Activated T-cell treated with anti-CD3 and anti-CD28 coated beads, Interleukin-2, amount 50 U/mL, for 48 hours (primary cell): ENCODE measurements around the gene SLC20A1.

Source experiments
- DNase-seq, 2 experiments: peaks; one replicate each; pipeline ENCODE4 v3.0.0-alpha.2; 2020

Gene SLC20A1

DNA sequence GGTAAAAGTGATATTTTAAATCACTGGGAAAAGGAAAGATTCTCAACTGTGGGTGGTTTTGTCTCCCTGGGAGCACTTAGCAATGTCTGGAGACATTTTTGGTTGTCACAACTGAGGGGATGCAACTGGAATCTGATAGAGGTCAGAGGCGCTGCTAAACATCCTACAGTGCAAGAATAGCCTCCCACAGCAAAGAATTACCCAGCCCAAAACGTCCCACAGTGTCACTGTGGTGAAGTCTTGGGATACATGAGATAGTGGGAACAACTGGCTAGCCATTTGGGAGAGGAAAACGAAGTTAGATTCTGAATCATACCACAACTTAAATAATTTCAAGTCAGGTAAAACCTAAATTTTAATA, 38.7 kb downstream of the SLC20A1 start:
- DNase-seq, result no peak

DNA sequence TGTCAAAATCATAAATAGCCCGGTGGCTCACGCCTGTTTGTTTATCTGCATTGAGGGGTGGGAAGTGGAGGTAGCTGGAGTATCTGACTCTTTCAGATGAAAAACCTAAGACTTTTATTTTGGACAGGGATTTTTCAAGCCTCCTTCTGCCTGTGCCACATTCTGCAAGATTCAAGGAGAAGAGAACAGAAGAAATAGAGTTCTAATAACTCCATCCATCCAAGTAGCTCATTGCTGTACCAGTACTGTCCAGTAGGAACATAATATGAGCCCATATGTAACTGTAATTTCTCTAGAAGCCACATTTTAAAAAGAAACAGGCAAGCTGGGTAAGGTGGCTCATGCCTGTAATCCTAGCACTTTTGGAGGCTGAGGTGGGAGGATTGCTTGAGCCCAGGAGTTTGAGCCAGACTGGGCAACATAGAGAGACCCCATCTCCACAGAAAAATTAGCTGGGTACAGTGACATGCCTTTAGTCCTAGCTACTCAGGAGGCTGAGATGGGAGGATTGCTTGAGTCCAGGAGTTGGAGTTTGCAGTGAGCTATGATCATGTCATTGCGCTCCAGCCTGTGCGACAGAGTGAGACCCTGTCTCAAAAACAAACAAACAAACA, 39.6 kb downstream of the SLC20A1 start:
- DNase-seq, result no peak

DNA sequence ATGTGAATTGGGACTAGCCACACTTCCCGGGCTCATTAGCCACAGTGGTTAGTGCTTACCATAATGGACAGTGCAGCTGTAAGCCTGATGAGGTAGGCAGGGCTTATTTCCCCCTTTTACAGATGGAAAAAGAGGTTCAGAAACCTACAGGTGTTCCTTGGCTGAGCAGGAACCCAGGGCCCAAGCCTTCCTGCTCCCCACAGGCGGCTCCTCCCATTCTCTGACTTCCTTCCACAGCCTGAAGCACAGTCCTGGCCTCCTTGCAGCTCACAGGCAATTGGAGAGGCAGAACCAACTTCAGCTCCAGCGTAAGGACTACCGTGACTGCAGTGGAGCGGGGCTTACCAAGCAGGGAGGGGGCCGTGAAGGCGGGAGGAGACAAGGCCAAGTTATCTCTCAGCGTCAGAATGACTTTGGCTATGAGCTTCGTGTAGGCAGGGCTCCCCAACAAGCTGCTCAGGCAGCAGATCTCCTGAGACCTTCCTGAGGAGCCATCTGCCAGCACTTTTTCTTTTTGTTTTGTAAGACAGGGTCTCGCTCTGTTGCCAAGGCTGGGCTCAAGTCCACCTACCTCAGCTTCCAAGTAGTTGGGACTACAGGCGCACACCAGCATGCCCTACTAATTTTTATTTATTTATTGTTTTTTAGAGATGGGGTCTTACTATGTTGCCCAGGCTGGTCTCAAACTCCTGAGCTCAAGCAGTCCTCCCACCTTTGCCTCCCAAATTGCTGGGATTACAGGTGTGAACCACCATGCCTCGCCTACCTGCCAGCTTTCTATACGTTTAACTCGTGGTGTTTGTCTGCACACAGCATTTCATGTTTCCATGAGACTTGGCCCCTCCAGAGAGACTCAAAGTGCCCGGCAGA, 40.8 kb downstream of the SLC20A1 start:
- DNase-seq, result no peak

DNA sequence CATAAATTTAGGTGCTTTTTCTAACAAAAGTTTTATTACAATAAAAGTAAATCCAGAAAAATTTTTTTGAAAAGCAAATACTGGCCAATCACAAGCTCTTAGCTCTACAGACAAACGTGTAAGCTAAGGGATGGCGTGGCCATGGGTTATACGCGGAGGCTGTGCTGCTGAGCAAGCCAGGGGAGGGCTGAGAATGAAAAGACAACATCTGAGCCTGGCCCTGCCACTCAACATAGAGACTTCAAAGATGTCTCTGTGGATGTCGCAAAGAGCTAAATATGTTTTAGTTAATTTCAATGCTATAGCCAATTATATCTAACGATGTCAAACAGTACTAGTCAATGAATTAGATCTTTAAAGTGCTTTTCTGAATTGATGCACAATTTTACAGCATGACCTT, 41.8 kb downstream of the SLC20A1 start:
- DNase-seq, result no peak

DNA sequence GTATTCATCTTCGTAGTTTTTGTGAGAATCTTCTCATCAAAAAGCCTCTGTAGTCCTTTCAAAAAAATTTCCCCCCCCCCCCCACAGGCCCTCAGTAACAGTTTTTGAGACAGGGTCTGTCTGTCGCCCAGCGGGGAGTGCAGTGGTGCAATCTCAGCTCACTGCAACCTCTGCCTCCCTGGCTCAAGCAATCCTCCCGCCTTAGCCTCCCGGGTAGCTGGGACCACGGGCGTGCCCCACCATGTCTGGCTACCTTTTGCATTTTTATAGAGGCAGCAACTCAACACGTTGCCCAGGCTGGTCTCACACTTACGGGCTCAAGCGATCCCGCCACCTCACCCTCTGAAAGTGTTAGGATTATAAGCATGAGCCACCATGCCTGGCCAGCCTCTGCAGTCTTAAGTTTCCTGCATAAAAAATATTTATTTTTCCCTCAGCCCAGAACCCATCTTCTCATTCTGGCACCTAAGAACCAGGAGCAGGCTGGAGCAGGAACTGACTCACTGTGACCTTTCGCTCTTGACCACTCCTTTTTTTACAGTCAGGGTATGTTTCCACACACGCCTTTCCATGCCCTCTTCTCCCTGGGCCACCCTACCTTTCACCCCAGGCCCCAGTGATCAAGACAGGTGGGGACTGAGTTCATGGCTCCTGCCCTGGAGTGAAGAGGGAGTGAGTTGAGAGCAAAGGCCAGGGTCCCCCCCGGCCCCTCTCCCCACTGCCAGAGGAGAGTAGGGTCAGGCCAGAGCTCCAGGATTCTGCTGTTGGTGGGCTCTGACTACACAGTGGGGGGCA, 42.5 kb downstream of the SLC20A1 start:
- no peak for DNase-seq

DNA sequence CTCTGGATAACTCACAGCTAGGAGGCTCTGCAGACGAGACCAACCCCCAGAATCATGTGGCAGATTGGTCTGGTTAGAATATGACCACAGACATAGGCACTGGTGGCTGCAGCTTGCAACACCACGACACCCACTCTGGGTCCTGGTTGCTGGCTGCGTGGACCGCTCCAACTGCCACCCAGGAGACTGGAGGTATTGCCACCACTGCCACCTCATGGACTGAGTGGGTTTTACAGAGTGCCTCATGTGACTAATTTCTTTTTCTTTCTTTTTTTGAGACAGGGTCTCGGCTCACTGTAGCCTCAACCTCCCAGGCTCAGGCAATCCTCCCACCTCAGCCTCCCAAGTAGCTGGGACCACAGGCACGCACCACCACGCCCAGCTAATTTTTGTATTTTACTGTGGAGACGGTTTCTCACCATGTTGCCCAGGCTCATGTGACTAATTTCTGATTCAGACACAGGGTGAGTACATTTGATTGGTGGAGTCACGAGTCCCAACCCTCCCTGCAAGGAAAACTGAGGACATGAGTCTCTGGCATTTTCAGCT, 45.2 kb downstream of the SLC20A1 start:
- peak; percentile 73 to 75 for DNase-seq

DNA sequence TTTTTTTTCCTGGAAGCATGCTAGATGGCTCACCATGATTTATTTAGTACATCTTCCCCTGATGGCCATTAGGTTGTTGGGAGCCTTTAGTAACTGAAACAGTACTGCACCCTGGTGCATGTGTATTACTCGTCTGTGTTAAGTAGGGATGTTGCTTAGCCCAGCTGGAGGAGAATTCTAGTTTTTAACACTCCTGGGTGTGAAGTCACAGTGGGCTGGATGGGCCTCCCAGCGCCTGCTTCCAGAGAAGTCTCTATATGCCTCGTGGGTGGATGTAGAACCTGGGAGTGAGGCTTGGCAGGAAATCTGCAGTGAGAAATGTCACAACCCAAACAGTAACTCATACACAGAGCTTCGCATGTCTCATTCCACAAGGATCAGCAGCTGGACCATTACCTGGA, 46.1 kb downstream of the SLC20A1 start:
- peak in 1 of 2 experiments; percentile 36 for DNase-seq

DNA sequence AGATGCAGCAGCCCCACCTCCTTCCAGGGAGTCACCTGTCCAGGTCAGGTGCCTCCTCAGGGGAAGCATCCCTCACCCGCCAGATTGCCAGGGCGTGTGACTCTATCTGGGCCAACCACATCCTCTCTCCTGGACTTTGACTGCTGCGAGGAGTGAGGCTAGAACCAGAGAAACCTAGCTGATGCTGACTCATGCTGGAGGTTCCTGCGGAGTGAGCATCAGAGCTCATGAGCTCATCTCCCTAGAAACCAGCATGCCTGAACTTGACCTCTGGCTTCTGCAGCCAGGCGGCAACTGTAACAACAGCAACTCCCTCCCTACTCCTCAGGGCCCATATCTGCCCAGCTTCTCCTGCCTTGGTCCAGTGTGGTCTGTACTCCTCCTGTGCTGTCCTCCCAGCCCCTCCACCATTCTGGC, 46.8 kb downstream of the SLC20A1 start:
- peak; percentile 74 to 77 for DNase-seq

DNA sequence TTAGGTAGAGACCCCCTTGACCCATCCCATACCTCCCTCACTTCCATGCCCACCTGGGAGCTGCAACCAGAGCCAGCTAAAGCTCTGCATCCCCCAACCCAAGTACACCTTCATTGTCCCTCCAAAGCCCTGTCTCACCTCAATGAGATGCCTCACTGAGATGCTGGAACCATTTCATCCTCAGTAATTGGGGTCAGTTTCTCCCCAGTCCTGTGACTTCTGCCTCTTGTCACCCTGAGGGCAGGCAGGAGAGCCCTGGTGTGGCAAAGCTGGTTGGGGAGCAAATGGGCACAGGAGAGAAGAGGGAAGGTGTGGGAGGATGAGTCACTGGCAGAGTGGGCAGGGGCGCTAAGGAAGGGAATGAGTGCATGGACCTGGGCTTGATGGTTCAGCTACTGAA, 47.2 kb downstream of the SLC20A1 start:
- peak; percentile 61 to 67 for DNase-seq

DNA sequence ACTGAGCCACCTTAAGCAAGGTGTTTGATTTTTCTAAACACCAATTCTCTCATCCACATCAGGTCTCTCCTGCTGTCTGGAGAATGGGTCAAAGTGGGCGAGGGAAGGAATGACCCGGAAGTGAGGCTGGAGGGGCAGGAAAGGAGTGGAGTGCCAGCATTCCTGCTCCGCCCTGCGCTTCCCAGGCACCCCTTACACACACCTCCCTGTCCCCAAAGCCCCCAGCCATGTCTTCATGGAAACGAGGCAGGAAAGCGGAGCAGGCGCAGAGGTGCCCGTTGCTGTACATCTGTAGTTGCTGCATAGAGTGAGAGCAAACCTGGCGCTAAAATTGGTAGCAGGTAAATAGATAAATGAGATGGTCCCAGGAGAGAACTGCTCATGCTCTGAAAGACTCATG, 47.9 kb downstream of the SLC20A1 start:
- peak in 1 of 2 experiments; percentile 12 for DNase-seq

DNA sequence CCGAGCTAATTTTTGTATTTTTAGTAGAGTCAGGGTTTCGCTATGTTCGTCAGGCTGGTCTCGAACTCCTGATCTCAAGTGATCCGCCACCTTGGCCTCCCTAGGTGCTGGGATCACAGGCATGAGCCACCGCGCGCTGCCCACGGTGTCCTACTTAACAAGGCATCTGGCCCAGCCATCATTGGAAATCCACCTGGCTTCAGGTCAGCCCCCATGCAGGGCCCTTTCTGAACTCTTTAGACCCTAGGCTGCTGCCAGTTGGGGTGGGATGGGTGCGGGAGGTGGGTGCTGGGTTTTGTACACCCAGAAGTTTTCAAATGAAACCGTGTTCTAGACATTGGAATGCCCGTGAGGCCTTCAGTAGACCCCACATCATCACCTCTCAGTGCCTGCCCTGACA, 48.4 kb downstream of the SLC20A1 start:
- DNase-seq, result no peak

DNA sequence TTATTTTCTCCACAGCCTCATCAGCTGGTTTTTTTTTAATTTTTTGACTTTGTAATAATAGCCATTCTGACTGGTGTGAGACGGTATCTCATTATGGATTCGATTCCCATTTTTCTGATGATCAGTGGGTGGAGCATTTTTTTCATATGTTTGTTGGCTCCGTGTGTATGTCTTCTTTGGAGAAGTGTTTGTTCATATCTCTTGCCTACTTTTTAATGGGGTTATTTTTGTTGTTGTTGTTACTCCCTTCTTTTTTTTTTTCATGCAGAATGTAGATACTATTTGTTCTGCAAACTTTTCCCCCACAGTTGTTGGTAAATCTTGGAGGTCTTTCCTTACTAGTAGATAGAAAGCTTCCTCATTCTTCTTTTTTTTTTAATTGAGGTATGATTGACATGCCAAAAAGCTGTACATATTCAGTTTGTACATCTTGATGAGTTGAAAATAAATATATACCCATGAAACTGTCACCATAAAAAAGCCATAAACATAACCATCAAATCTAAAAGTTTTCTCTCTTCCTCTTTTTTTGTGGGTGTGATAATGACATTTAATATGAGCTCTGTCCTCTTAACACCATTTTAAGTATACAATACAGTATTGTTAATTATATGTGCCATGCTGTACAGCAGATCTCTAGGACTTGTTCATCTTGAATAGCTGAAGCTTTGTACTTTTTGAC, 53.2 kb downstream of the SLC20A1 start:
- DNase-seq, result no peak

DNA sequence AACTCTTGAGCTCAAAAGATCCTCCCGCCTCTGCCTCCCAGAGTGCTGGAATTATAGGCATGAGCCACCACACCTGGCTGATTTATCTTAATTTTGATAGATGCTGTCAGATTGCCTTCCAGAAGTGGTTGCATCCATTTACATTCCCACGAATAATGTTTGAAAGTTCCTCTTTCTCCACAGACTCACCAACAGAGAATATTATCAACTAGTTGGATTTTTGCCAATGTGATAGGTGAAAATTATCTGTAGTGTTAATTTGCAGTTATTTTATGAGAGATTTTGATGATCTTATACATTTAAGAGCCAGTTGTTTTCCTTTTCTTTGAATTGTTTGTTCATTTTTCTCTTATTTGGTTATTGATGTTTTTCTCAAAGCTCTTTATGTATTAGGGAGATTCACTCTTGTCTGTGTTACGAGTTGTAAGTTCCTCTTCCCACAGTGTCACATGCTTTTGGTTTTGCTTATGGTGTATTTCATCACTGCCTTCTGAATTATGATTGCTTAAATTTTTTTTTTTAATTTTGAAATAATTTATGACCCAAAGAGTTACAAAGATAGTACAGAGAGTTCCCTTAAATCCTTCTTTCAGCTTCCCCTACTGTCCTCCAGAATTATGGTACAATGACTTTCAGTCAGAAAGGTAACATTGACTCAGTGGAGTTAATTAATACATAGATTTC, 54.4 kb downstream of the SLC20A1 start:
- DNase-seq, result no peak

DNA sequence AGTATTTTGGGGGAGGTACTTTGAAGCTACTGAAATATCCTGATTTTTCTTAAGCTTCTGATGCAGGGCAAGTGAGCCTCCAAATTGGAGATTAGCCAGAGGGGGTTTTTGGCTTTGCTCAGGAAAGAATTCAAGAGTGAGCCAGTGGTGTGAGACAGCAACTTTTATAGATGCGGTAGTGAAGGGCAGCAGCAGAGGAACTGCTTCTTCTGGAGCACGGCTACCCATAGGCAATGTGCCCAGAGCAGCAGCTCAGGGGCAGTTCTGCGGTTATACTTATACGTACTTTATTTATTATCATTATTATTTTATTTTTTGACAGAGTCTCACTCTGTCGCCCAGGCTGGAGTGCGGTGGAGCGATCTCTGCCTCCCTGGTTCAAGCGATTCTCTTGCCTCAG, 55.3 kb downstream of the SLC20A1 start:
- no peak for DNase-seq

DNA sequence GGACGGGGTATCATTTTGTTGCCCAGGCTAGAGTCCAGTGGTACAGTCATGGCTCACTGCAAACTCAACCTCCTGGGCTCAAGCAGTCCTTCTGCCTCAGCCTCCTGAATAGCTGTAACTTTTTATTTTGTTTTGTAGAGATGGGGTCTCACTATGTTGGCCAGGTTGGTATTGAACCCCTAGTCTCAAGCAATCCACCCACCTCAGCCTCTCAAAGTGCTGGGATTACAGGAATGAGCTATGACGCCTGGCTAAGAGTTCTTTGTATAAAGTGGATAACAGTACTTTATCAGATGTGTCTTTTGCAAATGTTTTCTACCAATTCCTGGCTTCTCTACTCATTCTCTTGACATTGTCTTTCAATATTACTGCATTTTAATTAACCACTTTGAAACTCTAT, 57.9 kb downstream of the SLC20A1 start:
- peak in 1 of 2 experiments; percentile 1 for DNase-seq

DNA sequence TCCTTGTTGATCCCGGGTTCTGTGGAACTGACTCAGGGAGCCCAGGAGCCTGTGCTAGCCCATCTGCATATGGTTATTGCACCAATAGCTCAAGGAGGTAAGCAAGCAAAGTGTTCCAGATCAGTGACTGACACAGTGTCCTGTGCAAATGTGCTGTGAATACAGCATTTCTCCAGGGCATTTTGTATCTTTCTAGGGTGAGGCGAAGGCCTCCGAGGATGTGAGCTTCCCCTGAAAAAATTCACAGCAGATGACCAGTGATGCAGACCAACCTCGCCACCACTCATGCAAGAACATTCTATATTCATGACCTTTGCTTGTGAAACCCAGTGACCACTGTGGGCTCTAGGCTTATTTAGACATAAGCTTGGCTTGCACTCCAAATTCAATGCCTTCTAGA, 59.8 kb downstream of the SLC20A1 start:
- DNase-seq, result no peak

DNA sequence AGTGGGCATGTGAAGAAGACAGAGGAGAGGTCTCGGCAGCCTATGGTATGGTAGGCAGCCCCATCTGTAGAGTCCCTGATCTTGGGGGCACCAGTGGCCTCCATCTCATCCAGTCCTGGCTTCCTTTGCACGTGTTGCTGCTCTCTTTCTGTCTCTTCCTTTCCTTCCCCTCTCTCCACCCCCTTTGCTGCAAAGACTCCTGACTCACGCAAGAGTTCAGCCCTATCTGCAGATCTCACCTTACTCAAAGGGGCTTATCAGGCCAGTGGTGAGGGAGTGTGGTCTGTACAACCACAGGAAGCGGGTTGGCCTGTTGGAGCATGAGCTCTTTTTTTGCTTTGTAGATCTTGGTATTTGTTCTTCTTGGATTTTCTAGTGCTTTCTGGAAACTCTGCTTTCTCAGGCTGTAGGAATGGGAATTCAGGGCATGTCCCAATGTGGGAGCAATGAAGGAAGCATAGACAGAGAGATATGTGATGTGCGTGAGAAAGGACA, 60.5 kb downstream of the SLC20A1 start:
- DNase-seq, result peak; percentile 68 to 72

DNA sequence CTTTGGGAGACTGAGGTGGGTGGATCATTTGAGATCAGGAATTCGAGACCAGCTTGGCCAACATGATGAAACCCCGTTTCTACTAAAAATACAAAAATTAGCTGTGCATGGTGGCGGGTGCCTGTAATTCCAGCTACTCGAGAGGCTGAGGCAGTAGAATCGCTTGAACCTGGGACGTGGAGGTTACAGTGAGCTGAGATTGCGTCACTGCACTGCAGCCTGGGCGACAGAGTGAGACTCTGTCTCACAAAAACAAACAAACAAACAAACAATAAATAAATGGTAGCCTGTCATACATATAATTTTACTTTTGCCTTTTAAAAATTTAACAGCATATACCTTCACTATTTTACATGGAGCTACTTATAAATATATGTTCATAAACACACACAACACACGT, 61.2 kb downstream of the SLC20A1 start:
- peak in 1 of 2 experiments; percentile 1 for DNase-seq

DNA sequence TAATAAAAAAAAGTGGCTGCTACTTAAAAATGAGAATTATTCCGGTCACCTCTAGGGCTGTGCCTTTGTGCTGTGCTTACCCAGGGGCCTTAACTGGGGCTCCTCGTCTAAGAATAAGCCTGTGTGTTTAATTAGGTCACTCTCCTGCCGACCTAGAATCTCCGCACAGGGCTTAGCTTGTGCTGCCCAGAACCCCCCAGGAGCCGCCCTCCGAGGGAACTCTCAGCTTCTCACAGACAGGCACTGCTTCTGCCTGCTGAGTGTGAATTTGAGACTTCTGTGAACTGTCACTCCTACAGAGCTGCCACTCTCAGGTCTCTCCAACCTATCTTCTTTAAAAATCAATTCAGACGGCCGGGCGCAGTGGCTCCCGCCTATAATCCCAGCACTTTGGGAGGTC, 63.2 kb downstream of the SLC20A1 start:
- no peak for DNase-seq

DNA sequence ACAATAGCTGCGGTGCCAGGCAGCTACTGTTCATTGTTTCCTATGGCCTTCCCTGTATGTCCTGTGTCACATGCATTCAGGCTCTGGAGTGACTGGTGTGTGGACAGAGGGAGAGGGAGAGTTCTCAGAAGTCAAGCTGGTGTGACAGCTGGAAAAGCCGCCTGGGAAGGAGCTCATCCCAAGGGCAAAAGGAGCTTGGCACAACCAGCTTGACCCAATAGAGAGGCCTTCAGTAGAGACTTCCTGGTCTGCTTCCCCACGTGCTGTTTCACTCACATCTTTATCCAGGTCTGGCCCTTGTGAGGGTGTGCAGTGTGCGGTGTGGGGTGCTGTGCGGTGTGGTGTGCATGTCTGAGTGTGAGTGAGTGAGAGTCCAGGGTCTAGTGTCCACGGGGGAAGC, 64.0 kb downstream of the SLC20A1 start:
- DNase-seq, result peak in 1 of 2 experiments; percentile 11

DNA sequence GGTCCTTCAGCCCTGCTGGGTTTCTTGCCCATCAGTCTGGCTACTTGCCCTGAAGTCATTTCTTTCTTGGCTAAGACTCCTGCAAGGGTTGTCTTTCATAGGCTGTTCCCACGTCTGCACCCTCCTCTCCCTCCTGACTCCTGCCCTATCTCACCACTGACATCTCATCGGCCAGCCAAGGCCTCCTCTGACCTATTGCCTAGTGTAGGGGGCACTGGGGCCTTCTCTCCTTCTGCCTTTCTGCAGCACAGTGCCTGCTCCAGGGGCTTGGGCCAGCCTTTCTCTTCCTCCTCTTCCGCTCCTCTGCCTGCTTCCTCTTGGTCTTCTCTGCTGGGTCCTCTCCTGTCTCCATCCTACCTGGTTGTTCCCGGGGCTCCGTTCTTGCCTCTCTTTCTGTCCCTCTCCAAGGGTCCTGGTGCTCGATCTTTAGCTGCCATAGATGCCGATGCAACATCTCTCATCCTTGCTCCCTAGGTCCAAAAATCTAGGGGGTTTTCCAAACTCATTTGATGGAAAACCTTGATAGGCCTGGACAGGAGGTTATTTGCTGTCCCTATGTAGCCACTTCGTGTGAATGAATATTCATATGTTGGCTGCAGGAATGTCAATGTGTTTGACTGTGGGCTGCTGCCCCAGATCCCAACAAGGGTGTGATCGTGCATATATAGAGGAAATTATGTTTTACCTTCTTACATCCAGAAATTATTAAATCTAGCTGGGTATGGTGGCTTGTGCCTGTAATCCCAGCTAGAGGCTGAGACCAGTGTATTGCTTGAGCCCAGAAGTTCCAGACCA, 65.4 kb downstream of the SLC20A1 start:
- no peak for DNase-seq
